ENCODE measurements around the gene KBTBD4.
"Not testable (repeated sequence)": the region's sequence is repeated elsewhere in the genome, so short reads cannot be mapped to it uniquely, and the experiment has no call there.

KBTBD4 gene

DNA sequence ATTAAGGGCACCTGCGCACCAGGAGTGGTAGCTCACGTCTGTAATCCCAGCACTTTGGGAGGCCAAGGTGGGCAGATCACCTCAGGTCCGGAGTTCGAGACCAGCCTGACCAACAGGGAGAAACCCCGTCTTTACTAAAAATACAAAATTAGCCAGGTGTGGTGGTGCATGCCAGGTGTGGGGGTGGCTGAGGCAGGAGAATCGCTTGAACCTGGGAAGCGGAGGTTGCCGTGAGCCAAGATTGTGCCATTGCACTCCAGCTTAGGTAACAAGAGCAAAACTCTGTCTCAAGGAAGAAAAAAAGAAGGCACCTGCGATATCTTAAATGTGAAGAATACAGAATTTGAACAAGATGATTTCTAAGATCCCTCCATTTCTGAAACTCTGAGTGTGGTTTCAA is 52.7 kb downstream of the KBTBD4 start:
- DNase-seq (ENCODE audit: low read depth): not testable (repeated sequence)

DNA sequence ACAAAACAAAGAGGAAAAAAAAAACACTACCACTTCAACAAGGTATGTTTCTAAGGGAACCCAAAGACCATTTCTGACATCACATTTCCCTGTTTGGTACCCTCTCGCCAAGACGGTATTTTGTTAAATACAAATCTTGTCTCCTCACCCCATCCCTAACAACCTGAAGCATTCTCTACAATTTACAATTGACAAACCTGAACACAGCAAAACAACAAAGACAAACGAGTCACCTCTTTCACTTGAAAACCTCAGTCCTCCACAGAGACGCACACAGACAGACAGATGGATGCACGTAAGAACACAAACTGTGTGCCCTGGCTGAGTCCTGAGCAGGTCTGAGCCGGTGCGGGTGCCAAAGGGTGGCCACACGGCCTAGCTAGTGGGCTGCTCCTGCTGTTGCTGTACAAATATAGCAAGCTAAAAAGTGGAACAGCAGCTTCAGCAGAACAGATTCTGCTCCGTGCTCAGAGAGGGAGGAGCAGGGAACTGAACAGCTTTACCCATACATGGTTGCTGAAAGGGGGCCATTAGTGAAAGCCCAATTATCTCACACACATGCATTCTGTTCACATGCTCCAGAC is 54.4 kb downstream of the KBTBD4 start:
- DNase-seq (ENCODE audit: low read depth): no peak

GRCh38 chr11:47523490-47524225 is 55.1 kb downstream of the KBTBD4 start:
- no peak for DNase-seq (ENCODE audit: low read depth)
